ENCODE measurements around the gene KIRREL1.

- no peak for TF ChIP-seq EZH2 (IDR thresholded peaks at IDR 0.05; ENCODE audit: borderline replicate concordance, low read length)
- no peak for TF ChIP-seq CTCF (IDR thresholded peaks at IDR 0.05; ENCODE audit: low read length)
These were observed 44.5 kb downstream of the KIRREL1 start for GRCh38 chr1:158037866-158038359.
